Stomach (tissue), 4 donors: ENCODE results near the gene CMTM7.

Experiments used
- EP300 ChIP-seq: sonication (generic); formaldehyde crosslinking; IDR thresholded peaks from one replicate; pipeline ENCODE4 v1.6.1; 2017; ENCODE audit warnings: antibody characterized with exemption
- TF ChIP-seq, protein P1 (sequence below), 7 experiments: fragments of 450-650 bp in 4 of 7; fragments of 200-600 bp in 3 of 7; sonication (generic) in 3 of 7; IDR thresholded peaks; one replicate each; pipeline ENCODE4 v1.5.1; 2016 to 2019; ENCODE audit warnings: antibody characterized with exemption in 7 of 7, control low read depth in 2 of 7, mild to moderate bottlenecking in 1 of 7

DNA sequence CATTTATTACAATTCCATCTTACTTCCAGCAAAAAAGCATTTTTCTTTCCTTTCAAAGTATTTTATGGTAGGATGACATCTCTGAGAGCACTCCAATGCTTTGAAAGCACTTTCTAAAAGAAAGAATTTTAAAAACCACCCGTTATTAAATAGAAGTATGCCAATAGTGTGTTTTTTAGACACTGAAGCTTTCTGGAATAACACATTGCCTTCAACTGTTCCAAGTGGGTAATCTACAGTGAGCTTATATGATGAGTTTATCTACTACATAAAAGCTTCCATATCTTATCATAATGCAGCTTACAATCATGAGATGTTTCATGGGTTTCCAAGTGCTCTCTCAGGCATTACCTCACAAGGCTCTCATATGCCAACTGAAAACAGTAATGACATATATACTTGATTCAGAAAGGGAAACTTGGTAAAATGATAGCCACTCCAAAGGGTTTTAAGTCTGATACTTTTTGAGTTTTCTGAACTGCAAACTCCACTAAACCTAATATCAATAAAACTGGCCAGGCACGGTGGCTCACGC lies 96.9 kb downstream of the CMTM7 start:
- TF ChIP-seq EP300: no peak
- TF ChIP-seq, protein P1, sequence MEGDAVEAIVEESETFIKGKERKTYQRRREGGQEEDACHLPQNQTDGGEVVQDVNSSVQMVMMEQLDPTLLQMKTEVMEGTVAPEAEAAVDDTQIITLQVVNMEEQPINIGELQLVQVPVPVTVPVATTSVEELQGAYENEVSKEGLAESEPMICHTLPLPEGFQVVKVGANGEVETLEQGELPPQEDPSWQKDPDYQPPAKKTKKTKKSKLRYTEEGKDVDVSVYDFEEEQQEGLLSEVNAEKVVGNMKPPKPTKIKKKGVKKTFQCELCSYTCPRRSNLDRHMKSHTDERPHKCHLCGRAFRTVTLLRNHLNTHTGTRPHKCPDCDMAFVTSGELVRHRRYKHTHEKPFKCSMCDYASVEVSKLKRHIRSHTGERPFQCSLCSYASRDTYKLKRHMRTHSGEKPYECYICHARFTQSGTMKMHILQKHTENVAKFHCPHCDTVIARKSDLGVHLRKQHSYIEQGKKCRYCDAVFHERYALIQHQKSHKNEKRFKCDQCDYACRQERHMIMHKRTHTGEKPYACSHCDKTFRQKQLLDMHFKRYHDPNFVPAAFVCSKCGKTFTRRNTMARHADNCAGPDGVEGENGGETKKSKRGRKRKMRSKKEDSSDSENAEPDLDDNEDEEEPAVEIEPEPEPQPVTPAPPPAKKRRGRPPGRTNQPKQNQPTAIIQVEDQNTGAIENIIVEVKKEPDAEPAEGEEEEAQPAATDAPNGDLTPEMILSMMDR (IDR thresholded peaks at IDR 0.05): no peak
